ENCODE results near the gene VWA1. TPM values are rescaled to one million over a fixed set of nuclear protein-coding genes. Genes with fewer than 3 reads are reported as not detected.
A peak's percentile ranks its signal among the peaks of the same experiment; 100 is the strongest.
"Not testable (repeated sequence)": the region's sequence is repeated elsewhere in the genome, so short reads cannot be mapped to it uniquely, and the experiment has no call there.

The VWA1 gene
- polyA plus RNA-seq (2014; cell fraction: cytosol; rRNA removed), result 0.06 and 1.5 TPM in 2 replicates
- 0.27 and 2.0 TPM in 2 replicates for polyA plus RNA-seq (2014; cell fraction: nucleus; rRNA removed)

GRCh38 chr1:1435106-1435903 is at the start of gene VWA1:
TSS of gene VWA1 (plus strand) at chr1:1435690. CDS start at chr1:1435749, 59 bp downstream.
- DNase-seq (ENCODE audit: low spot score), result no peak

GRCh38 chr1:1385931-1386330 is 49.6 kb upstream of the VWA1 start:
- DNase-seq (ENCODE audit: low spot score), result no peak

GRCh38 chr1:1387098-1388077 is 48.1 kb upstream of the VWA1 start:
- DNase-seq (ENCODE audit: low spot score), result no peak

- DNase-seq (ENCODE audit: low spot score), result no peak
Observed at GRCh38 chr1:1388078-1388472, 47.4 kb upstream of the VWA1 start.

GRCh38 chr1:1390675-1391074 is 44.8 kb upstream of the VWA1 start:
- no peak for DNase-seq (ENCODE audit: low spot score)

- no peak for DNase-seq (ENCODE audit: low spot score)
Observed at GRCh38 chr1:1391225-1391624, 44.3 kb upstream of the VWA1 start.

- DNase-seq (ENCODE audit: low spot score), result no peak
Observed at GRCh38 chr1:1393014-1393413, 42.5 kb upstream of the VWA1 start.

- no peak for DNase-seq (ENCODE audit: low spot score)
Observed at GRCh38 chr1:1393428-1393827, 42.1 kb upstream of the VWA1 start.

GRCh38 chr1:1394116-1394515 is 41.4 kb upstream of the VWA1 start:
- no peak for DNase-seq (ENCODE audit: low spot score)

- DNase-seq (ENCODE audit: low spot score), result no peak
Observed at GRCh38 chr1:1395166-1395565, 40.3 kb upstream of the VWA1 start.

- DNase-seq (ENCODE audit: low spot score), result no peak
Observed at GRCh38 chr1:1397839-1398523, 37.5 kb upstream of the VWA1 start.

GRCh38 chr1:1398677-1399186 is 36.8 kb upstream of the VWA1 start:
- DNase-seq (ENCODE audit: low spot score), result no peak

GRCh38 chr1:1399187-1399871 is 36.2 kb upstream of the VWA1 start, which contains the start of gene CCNL2:
TSS of gene CCNL2 (minus strand) at chr1:1399335. CDS start at chr1:1399306, 29 bp downstream.
- DNase-seq (ENCODE audit: low spot score), result peak; percentile 95

- no peak for DNase-seq (ENCODE audit: low spot score)
Observed at GRCh38 chr1:1399872-1400575, 35.5 kb upstream of the VWA1 start.

GRCh38 chr1:1400576-1401456 is 34.7 kb upstream of the VWA1 start:
- no peak for DNase-seq (ENCODE audit: low spot score)

GRCh38 chr1:1401457-1402010 is 34.0 kb upstream of the VWA1 start:
- DNase-seq (ENCODE audit: low spot score), result no peak

- DNase-seq (ENCODE audit: low spot score), result peak; percentile 29
Observed at GRCh38 chr1:1402072-1402900, 33.2 kb upstream of the VWA1 start.

GRCh38 chr1:1402901-1403392 is 32.5 kb upstream of the VWA1 start:
- DNase-seq (ENCODE audit: low spot score), result not testable (repeated sequence)

Data from SK-N-DZ (cell line).